Esophagus squamous epithelium (tissue), 5 donors: ENCODE results near the gene PLA2G2C. TPM values are rescaled to one million over a fixed set of nuclear protein-coding genes. Genes with fewer than 3 reads are reported as not detected.

Experiments used
- DNase-seq: peaks from one replicate; lab custom pipeline; 2025; lab: John Stamatoyannopoulos, UW
- H3K27ac ChIP-seq, 4 donors: fragments of 200-600 bp; sonication (generic); one replicate each; pipeline ENCODE4 v1.5.1; 2016 to 2019; ENCODE audit warnings: mild to moderate bottlenecking in 1 of 4
- H3K27me3 ChIP-seq, 4 donors: fragments of 200-600 bp; sonication (generic); 1 replicate in 3 of 4; 2 replicates in 1 of 4; pipeline versions ENCODE4 v1.5.1 to v1.6.0; 2017 to 2021; ENCODE audit warnings: antibody characterized with exemption in 1 of 4
- H3K36me3 ChIP-seq, 3 donors: fragments of 200-600 bp; sonication (generic); one replicate each; pipeline ENCODE4 v1.5.1; 2016 to 2019
- H3K4me1 ChIP-seq, 3 donors: fragments of 200-600 bp; sonication (generic); one replicate each; pipeline ENCODE4 v1.5.1; 2017 to 2019
- H3K4me3 ChIP-seq, 4 donors: fragments of 200-600 bp; sonication (generic); 1 replicate in 3 of 4; 2 replicates in 1 of 4; pipeline ENCODE4 v1.5.1; 2016 to 2019; ENCODE audit warnings: mild to moderate bottlenecking in 2 of 4, moderate library complexity in 1 of 4
- H3K9me3 ChIP-seq, 3 donors: fragments of 200-600 bp; sonication (generic); one replicate each; pipeline ENCODE4 v1.5.1; 2016 to 2019
- POLR2A ChIP-seq, 4 donors: fragments of 450-650 bp; IDR thresholded peaks; one replicate each; pipeline ENCODE4 v1.6.1; 2017; ENCODE audit warnings: antibody characterized with exemption in 4 of 4, mild to moderate bottlenecking in 4 of 4, moderate library complexity in 3 of 4
- WGBS, 2 donors: methylation state at CpG; one replicate each; pipeline ENCODE4 v1.1.5; 2018; 5-methylcytosine and 5-hydroxymethylcytosine counted together
- intact Hi-C: fragments of 100-400 bp; cut with DNase I; formaldehyde crosslinking; loops from one replicate; pipeline ENCODE4 v1.15.0; 2022
- total RNA-seq, 4 donors: library from RNA; depleted of rRNA; stranded (reverse); fragments of >200 nt; gene quantifications; one replicate each; pipeline ENCODE4 v1.1.0, GENCODE V29; 2016
- TF ChIP-seq, protein P1 (sequence below), 6 experiments: fragments of 450-650 bp in 4 of 6; fragments of 200-600 bp in 2 of 6; sonication (generic) in 2 of 6; IDR thresholded peaks; one replicate each; pipeline ENCODE4 v1.5.1; 2016 to 2019; ENCODE audit warnings: antibody characterized with exemption in 6 of 6, mild to moderate bottlenecking in 4 of 6, moderate library complexity in 4 of 6
- donor health status: DM: yes; HTN: yes; CAD: no.

PLA2G2C gene
- total RNA-seq, 4 donors from 2014 or later: 0.04 to 0.19 TPM; not detected in 2

DNA sequence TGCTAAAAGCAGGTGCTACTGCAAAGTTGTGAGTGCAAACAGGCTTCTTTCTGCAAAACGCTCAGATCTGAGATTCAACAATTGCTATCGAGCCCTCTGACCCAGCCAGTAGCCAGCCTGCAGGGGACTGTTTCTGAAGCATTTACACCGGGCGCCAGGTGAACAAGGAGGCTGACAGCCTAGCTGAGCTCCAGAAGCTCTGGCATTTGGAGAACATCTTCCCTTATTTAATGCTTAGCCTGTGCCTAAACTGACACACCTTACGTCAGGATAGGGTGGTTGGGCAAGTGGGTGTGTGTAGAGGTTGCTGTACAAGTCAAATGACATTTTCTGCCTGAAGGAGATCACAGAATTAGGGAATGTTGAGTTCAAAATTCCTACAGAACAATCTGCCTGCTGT, 15.8 kb upstream of the PLA2G2C start:
- WGBS, 2 donors: 85 to 91% methylated on average over 3 to 4 of the region's 5 CpGs
- Histone ChIP-seq H3K36me3 (no peaks in the 10 kb centered on the region), H3K27me3 (peaks cover 0 to 14% (median 0%) of the 10 kb centered on the region in 4 donors), H3K4me3 (no peak overlapping the region), H3K27ac (no peak overlapping the region), H3K9me3 (no peaks in the 10 kb centered on the region), H3K4me1 (peaks cover 0 to 5% (median 0%) of the 10 kb centered on the region in 3 donors)
- TF ChIP-seq, protein P1, sequence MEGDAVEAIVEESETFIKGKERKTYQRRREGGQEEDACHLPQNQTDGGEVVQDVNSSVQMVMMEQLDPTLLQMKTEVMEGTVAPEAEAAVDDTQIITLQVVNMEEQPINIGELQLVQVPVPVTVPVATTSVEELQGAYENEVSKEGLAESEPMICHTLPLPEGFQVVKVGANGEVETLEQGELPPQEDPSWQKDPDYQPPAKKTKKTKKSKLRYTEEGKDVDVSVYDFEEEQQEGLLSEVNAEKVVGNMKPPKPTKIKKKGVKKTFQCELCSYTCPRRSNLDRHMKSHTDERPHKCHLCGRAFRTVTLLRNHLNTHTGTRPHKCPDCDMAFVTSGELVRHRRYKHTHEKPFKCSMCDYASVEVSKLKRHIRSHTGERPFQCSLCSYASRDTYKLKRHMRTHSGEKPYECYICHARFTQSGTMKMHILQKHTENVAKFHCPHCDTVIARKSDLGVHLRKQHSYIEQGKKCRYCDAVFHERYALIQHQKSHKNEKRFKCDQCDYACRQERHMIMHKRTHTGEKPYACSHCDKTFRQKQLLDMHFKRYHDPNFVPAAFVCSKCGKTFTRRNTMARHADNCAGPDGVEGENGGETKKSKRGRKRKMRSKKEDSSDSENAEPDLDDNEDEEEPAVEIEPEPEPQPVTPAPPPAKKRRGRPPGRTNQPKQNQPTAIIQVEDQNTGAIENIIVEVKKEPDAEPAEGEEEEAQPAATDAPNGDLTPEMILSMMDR (IDR thresholded peaks at IDR 0.05): no peak
- TF ChIP-seq POLR2A (IDR thresholded peaks at IDR 0.05): no peak
- intact Hi-C loops: no loop called here
- no peak for DNase-seq

DNA sequence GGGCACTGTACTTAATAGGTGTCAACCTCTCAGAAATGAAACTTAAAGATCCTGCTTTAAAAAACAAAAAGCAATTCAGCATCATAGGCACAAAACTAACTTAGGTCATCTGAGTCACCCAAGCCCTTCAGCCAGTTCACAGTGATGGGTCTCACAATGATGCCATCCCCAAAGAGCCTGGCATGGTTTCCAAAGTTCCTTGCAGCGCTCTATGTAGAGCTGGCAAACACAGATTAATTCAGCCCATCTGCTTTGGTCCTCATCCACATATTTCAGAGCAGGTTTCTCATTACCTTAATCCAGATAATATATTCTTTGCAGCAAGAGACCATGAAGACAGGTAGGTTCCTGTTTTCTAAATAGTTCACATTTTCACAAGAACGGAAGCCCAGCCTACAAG, 14.6 kb upstream of the PLA2G2C start:
- DNase-seq: no peak
- intact Hi-C loops: no loop called here
- Histone ChIP-seq H3K4me1 (peaks cover 0 to 5% (median 0%) of the 10 kb centered on the region in 3 donors), H3K36me3 (no peaks in the 10 kb centered on the region), H3K4me3 (no peak overlapping the region), H3K27ac (no peak overlapping the region), H3K27me3 (peaks cover 0 to 19% (median 0%) of the 10 kb centered on the region in 4 donors), H3K9me3 (no peaks in the 10 kb centered on the region)
- TF ChIP-seq, protein P1 (IDR thresholded peaks at IDR 0.05): no peak
- TF ChIP-seq POLR2A (IDR thresholded peaks at IDR 0.05): no peak
- WGBS, 2 donors: 57 to 73% methylated on average over 2 of the region's 2 CpGs

DNA sequence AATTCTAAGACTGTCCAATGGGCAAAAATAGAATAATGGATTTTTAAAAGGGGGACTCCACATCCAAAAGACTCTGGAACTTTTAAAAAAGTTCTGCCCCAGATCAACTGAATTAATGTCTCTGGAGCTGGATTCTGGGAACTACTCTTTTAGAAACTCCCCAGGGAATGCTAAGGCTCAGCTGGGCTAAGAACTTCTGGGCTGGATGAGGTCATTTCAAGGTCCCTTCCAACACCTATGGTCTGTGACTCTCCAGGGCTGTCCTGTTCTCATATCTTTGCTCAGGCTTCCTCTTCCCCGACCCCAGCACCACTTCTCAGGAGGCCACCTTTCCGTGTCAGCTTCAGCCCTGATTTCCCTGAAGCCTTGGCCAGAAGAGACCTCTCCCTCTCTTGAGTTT, 13.5 kb upstream of the PLA2G2C start:
- Histone ChIP-seq H3K9me3 (no peaks in the 10 kb centered on the region), H3K4me1 (peaks cover 0 to 12% (median 3%) of the 10 kb centered on the region in 3 donors), H3K36me3 (no peaks in the 10 kb centered on the region), H3K4me3 (no peak overlapping the region), H3K27me3 (peaks cover 0 to 24% (median 0%) of the 10 kb centered on the region in 4 donors), H3K27ac (no peak overlapping the region)
- TF ChIP-seq POLR2A (IDR thresholded peaks at IDR 0.05): no peak
- TF ChIP-seq, protein P1 (IDR thresholded peaks at IDR 0.05): no peak
- intact Hi-C loops: loop anchor here (5.0 kb wide), 1 partner anchor 283 kb away; no protein-coding TSS in a partner anchor
- DNase-seq: no peak
- 67 to 75% methylated on average over 2 of the region's 2 CpGs for WGBS, 2 donors

DNA sequence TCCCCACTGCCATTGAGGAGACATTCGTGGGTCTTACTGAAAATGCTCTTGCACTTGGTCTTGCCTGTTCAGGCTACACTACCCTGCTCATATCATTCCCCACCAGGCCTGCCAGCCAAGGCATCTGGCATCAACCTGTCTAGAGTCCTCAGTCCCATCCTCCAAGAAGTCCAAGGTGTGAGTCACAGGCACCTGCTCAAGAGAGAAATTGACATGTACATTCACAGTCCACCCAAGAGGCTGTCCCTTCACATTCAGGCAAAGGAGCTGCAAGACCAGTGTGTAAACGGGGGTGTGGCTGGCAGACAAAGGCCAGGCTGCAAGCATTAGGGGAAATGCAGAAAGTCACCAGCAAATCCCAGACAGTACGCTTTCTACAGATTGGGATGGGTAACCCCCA, 13.1 kb upstream of the PLA2G2C start:
- Histone ChIP-seq H3K4me1 (peaks cover 4 to 17% (median 5%) of the 10 kb centered on the region in 3 donors), H3K36me3 (no peaks in the 10 kb centered on the region), H3K4me3 (no peak overlapping the region), H3K27me3 (peaks cover 0 to 24% (median 0%) of the 10 kb centered on the region in 4 donors), H3K27ac (no peak overlapping the region), H3K9me3 (no peaks in the 10 kb centered on the region)
- TF ChIP-seq POLR2A (IDR thresholded peaks at IDR 0.05): no peak
- TF ChIP-seq, protein P1 (IDR thresholded peaks at IDR 0.05): no peak
- 30 to 35% methylated on average over 3 of the region's 3 CpGs for WGBS, 2 donors
- DNase-seq: no peak
- intact Hi-C loops: loop anchor here (5.0 kb wide), 1 partner anchor 282 kb away; no protein-coding TSS in a partner anchor

DNA sequence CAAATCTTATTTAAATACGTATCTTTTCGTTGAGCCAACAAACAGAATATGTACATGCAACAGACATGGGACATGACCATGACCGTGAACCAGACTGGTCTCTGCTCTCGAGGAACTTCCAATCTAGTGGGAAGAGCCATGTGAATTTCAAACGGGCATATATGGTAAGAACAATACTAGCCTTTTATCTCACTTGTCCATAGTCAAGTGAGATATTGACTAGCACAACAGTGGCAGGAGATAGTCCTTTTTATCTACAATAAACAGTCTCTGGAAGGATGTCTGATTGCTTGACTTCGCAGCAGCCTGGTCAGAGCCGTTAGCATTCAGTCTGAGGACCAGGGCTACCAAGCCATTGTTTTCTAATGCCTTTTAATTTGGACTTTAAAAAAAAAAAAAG, 12.6 kb upstream of the PLA2G2C start:
- no peak for DNase-seq
- Histone ChIP-seq H3K4me1 (peaks cover 5 to 21% (median 7%) of the 10 kb centered on the region in 3 donors), H3K36me3 (no peaks in the 10 kb centered on the region), H3K4me3 (no peak overlapping the region), H3K27me3 (peaks cover 0 to 25% (median 0%) of the 10 kb centered on the region in 4 donors), H3K27ac (no peak overlapping the region), H3K9me3 (no peaks in the 10 kb centered on the region)
- no peak for TF ChIP-seq POLR2A (IDR thresholded peaks at IDR 0.05)
- TF ChIP-seq, protein P1 (IDR thresholded peaks at IDR 0.05): no peak
- intact Hi-C loops: loop anchor here (5.0 kb wide), 1 partner anchor 282 kb away; no protein-coding TSS in a partner anchor
- 54 to 64% methylated on average over 7 of the region's 7 CpGs for WGBS, 2 donors
